Spinal cord (tissue), 10 donors: ENCODE results near the gene TMEM184B. TPM values are rescaled to one million over a fixed set of nuclear protein-coding genes. Genes with fewer than 3 reads are reported as not detected.

Source experiments
- DNase-seq, 6 donors: peaks; one replicate each; pipeline versions ENCODE4 v3.0.0 to v3.0.0-alpha.2; 2013 to 2015; ENCODE audit warnings: low spot score in 6 of 6, low read depth in 4 of 6
- H3K27ac ChIP-seq: one replicate; pipeline ENCODE4 v1.5.1; 2013; ENCODE audit warnings: low read depth, low read length, control low read depth
- H3K27me3 ChIP-seq: one replicate; pipeline ENCODE4 v1.6.1; 2013; ENCODE audit warnings: low read length; ENCODE audit not compliant: control insufficient read depth, insufficient read depth
- H3K36me3 ChIP-seq: one replicate; pipeline ENCODE4 v1.6.1; 2013; ENCODE audit warnings: low read length; ENCODE audit not compliant: control insufficient read depth, insufficient read depth
- H3K4me1 ChIP-seq: one replicate; pipeline ENCODE4 v1.6.1; 2013; ENCODE audit warnings: low read length; ENCODE audit not compliant: control insufficient read depth, insufficient read depth
- H3K4me3 ChIP-seq: one replicate; pipeline ENCODE4 v1.5.1; 2013; ENCODE audit warnings: low read depth, low read length, control low read depth
- H3K9me3 ChIP-seq: one replicate; pipeline ENCODE4 v1.6.1; 2013; ENCODE audit warnings: low read length; ENCODE audit not compliant: control insufficient read depth, insufficient read depth
- WGBS: methylation state at CpG from one replicate; pipeline ENCODE4 v1.1.5; 2013; ENCODE audit warnings: missing lambda C conversion rate; ENCODE audit not compliant: insufficient coverage; 5-methylcytosine and 5-hydroxymethylcytosine counted together
- polyA plus RNA-seq, 2 donors: library from polyadenylated mRNA; unstranded; fragments of 120-200 nt; gene quantifications; one replicate each; pipeline ENCODE4 v1.2.1, GENCODE V29; 2013; ENCODE audit not compliant: insufficient read length in 2 of 2
- total RNA-seq, 2 donors: library from RNA; depleted of rRNA in 1 of 2; stranded (reverse); fragments of 120-200 nt in 1 of 2; fragments of >200 nt in 1 of 2; gene quantifications; one replicate each; pipeline versions ENCODE4 v1.2.3 to v1.2.4, GENCODE V29; 2013 to 2014
- donor health status: healthy.

The TMEM184B gene
- total and polyA plus RNA-seq, 4 donors = 15.6 to 85.6 (median 41.5) TPM

DNA sequence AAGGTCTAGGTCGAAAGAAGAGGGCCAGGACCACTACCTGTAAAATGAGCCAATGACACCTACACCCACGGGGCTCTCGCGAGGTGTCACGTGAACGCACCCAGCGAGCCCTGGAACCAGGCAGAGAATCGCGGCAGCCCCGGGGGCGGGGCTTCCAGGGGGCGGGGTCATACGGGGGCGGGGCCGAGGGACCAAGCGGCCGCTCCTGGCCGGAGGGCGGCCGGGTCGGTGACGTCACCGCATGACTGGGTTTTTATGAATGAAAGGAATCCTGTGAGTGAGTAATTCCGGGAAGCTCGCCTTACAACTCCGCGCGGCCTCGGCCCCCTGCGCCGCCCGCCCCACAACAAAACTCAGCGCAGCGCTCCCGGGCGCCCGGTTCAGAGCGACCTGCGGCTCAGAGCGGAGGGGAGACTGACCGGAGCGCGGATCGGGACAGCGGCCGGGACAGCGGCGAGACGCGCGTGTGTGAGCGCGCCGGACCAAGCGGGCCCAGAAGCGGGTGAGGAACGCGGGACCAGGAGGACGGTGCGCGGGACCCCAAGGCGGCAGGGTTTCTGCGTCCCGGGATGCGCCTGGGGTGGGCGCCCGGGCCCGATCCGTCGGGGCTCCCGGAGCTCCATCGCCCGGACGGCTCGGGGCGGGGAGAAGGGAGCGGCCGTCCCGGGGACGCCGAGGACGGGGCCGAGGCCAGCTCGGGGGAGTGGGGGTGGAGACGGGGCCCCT, 70.9 kb downstream of the TMEM184B start, which contains the start of gene MAFF:
TSS of gene MAFF (plus strand) at position 284 of the 726 bp plus-strand sequence. CDS start 11,860 bp downstream, outside the sequence.
- Histone ChIP-seq H3K4me3 (peak within 1 kb of the TSS; percentile 55), H3K9me3 (no peaks in the 10 kb centered on the region), H3K27me3 (peaks cover 5% of the 10 kb centered on the region), H3K27ac (peak within 1 kb of the TSS; percentile 79), H3K36me3 (peaks cover 7% of the 10 kb centered on the region), H3K4me1 (peaks cover 38% of the 10 kb centered on the region)
- peak in 4 of 6 donors; percentile 71 to 95 (median 90) for DNase-seq
- under 1% methylated on average over 83 of the region's 85 CpGs for WGBS

DNA sequence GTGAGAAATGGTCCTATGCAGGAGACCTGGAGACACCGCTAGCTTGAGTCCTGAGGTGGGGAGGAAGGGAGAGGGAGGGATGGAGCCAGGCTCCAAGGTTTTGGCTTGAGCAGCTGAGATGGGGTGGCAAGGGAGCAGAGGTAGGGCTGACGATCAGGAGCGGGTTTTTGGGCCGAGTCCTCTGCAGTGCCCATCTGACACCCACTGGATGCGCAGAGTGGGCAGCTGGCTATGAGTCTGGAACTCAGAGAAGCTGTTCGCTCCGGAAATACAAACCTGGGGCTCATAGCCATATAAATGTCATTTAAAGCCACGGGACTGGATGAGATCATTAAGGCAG, 71.5 kb downstream of the TMEM184B start:
- 12% methylated on average over 8 of the region's 8 CpGs for WGBS

DNA sequence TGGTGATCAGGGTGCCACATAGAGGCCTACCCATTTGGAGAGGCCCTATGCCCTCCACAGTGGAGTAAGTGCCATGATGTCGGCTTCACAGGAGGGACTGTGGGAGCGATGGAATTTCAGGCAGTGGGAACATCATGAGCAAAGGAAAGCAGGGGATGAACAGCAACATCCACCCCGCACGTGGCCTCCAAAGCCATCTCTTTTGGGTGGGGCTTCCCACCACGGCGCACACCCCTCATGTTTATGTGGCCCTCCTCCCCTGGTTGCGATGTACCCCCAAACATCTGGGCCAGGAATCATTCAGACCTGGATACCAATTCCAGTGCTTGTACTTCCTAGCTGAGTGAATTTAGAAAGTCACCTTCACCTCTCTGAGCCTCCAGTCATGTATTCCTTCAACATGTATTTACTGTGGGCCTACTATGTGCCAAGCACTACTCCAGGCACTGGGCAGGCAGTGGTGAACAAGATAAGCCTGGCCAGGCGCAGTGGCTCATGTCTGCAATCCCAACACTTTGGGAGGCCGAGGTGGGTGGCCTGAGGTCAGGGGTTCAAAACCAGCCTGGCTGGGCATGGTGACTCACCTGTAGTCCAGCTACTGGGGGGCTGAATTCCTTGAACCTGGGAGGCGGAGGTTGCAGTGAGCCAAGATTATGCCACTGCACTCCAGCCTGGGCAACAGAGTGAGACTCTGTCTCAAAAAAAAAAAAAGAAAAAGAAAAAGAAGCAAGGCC, 72.8 kb downstream of the TMEM184B start:
- Histone ChIP-seq H3K36me3 (no peaks in the 10 kb centered on the region), H3K4me1 (peaks cover 28% of the 10 kb centered on the region), H3K27me3 (peaks cover 5% of the 10 kb centered on the region), H3K9me3 (no peaks in the 10 kb centered on the region), H3K27ac (no peak overlapping the region), H3K4me3 (no peak overlapping the region)
- 93% methylated on average over 9 of the region's 10 CpGs for WGBS
- DNase-seq = no peak

More for the DNA sequence above, 71.5 kb downstream of the TMEM184B start:
- DNase-seq = no peak
- peaks cover 7% of the 10 kb centered on the region for H3K36me3 ChIP-seq
- peaks cover 38% of the 10 kb centered on the region for H3K4me1 ChIP-seq
- H3K4me3 ChIP-seq = peak overlapping the region; percentile 48
- H3K9me3 ChIP-seq = no peaks in the 10 kb centered on the region
- H3K27ac ChIP-seq = peak overlapping the region; percentile 76
- peaks cover 5% of the 10 kb centered on the region for H3K27me3 ChIP-seq

GRCh38 chr22:38196791-38197419, 75.9 kb downstream of the TMEM184B start:
- Histone ChIP-seq H3K4me3 (no peak overlapping the region), H3K4me1 (peaks cover 16% of the 10 kb centered on the region), H3K27ac (no peak overlapping the region), H3K27me3 (no peaks in the 10 kb centered on the region), H3K36me3 (no peaks in the 10 kb centered on the region), H3K9me3 (no peaks in the 10 kb centered on the region)
- no peak for DNase-seq
- 47% methylated on average over 10 of the region's 19 CpGs for WGBS

GRCh38 chr22:38193580-38193979, 79.2 kb downstream of the TMEM184B start:
- H3K9me3 ChIP-seq = no peaks in the 10 kb centered on the region
- 71% methylated on average over 5 of the region's 6 CpGs for WGBS
- H3K4me3 ChIP-seq = no peak overlapping the region
- DNase-seq = no peak
- peaks cover 15% of the 10 kb centered on the region for H3K4me1 ChIP-seq
- no peaks in the 10 kb centered on the region for H3K36me3 ChIP-seq
- no peaks in the 10 kb centered on the region for H3K27me3 ChIP-seq
- H3K27ac ChIP-seq = no peak overlapping the region

GRCh38 chr22:38192475-38192863, 80.3 kb downstream of the TMEM184B start:
- no peak overlapping the region for H3K27ac ChIP-seq

DNA sequence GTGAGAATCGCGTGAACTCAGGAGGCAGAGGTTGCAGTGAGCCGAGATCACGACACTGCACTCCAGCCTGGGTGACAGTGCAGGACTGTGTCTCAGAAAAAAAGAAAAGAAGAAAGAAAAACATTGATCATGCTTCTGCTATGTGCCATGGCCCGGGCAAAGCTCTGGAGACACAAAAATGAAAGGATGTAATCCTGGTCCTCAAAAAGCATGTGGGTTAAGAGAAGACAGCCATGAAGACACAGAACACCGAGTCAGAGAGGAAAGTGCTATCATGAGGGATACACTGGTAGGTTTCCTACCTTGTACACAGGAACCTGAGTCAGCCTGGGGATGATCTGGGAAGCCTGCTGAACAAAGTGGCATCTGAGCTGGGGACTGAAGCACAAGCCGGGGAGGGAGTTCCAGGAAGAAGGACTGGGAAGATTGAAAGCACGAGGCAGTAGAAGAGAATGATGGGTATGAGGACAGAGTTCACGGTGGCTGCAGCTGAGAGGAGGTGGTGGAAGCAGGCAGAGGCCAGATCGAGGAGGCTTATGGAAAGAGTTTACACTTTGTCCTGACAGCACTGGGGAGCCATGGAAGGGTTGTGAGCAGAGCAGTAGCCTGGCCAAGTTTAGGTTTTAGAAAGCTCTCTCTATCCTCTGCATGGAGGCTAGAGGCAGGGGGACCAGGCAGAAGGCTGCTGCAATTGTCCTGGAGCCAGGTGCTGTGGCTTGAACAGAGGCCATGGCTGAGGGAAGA, 80.9 kb downstream of the TMEM184B start:
- H3K27ac ChIP-seq = no peak overlapping the region
- H3K27me3 ChIP-seq = no peaks in the 10 kb centered on the region
- H3K36me3 ChIP-seq = no peaks in the 10 kb centered on the region
- DNase-seq = no peak
- no peaks in the 10 kb centered on the region for H3K9me3 ChIP-seq
- 68% methylated on average over 10 of the region's 10 CpGs for WGBS
- H3K4me1 ChIP-seq = peaks cover 15% of the 10 kb centered on the region
- no peak overlapping the region for H3K4me3 ChIP-seq

More at GRCh38 chr22:38192475-38192863, 80.3 kb downstream of the TMEM184B start:
- no peaks in the 10 kb centered on the region for H3K27me3 ChIP-seq
- no peak for DNase-seq
- no peaks in the 10 kb centered on the region for H3K9me3 ChIP-seq
- no peak overlapping the region for H3K4me3 ChIP-seq
- no peaks in the 10 kb centered on the region for H3K36me3 ChIP-seq
- WGBS = 86% methylated on average over 3 of the region's 3 CpGs
- peaks cover 15% of the 10 kb centered on the region for H3K4me1 ChIP-seq

DNA sequence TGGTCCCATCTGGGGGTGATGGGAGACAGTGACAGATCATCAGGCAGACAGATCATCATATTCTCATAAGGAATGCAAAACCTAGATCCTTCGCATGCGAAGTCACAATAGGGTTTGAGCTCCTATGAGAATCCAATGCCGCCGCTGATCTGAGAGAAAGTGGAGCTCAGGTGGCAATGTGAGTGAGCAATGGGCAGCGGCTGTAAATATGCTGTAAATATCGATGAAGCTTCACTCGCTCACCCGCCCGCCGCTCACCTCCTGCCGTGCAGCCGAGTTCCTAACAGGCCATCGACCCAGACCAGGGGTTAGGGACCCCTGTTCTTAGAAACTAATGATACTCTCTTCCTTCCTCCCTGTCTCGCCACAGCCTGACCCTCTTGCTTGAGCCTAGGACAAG, 81.8 kb downstream of the TMEM184B start:
- WGBS = 70% methylated on average over 11 of the region's 14 CpGs
- Histone ChIP-seq H3K36me3 (no peaks in the 10 kb centered on the region), H3K9me3 (no peaks in the 10 kb centered on the region), H3K27me3 (no peaks in the 10 kb centered on the region), H3K27ac (no peak overlapping the region), H3K4me1 (peaks cover 15% of the 10 kb centered on the region), H3K4me3 (no peak overlapping the region)
- DNase-seq = peak in 1 of 6 donors; percentile 41

- peak in 1 of 6 donors; percentile 29 for DNase-seq
- Histone ChIP-seq H3K4me3 (no peak overlapping the region), H3K27me3 (no peaks in the 10 kb centered on the region), H3K4me1 (peaks cover 15% of the 10 kb centered on the region), H3K9me3 (no peaks in the 10 kb centered on the region), H3K27ac (no peak overlapping the region), H3K36me3 (no peaks in the 10 kb centered on the region)
- 56% methylated on average over 3 of the region's 6 CpGs for WGBS
Observed at GRCh38 chr22:38190581-38190980, 82.2 kb downstream of the TMEM184B start.
